HG02678 (cell line): ENCODE data around the gene PRKG1.

ENCODE experiments used
- ATAC-seq: cut with Tn5 transposase; IDR thresholded peaks from one replicate; pipeline ENCODE4 v1.9.1; 2021; ENCODE audit warnings: mild to moderate bottlenecking, moderate library complexity; ENCODE audit not compliant: unreplicated experiment

The PRKG1 gene

DNA sequence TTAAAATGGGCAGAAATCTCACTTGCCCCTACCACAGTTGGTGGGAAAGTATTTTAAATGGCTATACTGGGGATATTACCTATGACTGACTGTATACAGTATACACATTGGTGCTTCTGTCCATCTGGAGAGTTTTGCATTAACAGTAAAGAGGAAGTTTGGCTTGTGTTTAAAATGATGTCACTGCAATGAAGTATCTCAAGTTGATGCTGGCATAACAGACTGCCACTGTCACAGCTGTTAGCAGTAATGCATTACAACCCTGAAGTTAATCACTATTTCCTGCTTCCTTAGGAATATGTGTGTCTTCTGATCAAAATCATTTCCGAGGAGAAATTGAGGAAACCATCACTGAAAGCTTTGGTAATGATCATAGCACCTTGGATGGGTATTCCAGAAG, 1241.7 kb downstream of the PRKG1 start:
- ATAC-seq: no peak

DNA sequence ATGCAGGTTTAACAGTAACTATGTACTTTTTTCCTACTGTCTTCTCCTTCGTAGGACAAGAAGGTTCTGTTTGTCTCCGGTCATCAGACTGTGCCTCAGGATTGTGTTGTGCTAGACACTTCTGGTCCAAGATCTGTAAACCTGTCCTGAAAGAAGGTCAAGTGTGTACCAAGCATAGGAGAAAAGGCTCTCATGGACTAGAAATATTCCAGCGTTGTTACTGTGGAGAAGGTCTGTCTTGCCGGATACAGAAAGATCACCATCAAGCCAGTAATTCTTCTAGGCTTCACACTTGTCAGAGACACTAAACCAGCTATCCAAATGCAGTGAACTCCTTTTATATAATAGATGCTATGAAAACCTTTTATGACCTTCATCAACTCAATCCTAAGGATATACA, 1242.2 kb downstream of the PRKG1 start:
- no peak for ATAC-seq

DNA sequence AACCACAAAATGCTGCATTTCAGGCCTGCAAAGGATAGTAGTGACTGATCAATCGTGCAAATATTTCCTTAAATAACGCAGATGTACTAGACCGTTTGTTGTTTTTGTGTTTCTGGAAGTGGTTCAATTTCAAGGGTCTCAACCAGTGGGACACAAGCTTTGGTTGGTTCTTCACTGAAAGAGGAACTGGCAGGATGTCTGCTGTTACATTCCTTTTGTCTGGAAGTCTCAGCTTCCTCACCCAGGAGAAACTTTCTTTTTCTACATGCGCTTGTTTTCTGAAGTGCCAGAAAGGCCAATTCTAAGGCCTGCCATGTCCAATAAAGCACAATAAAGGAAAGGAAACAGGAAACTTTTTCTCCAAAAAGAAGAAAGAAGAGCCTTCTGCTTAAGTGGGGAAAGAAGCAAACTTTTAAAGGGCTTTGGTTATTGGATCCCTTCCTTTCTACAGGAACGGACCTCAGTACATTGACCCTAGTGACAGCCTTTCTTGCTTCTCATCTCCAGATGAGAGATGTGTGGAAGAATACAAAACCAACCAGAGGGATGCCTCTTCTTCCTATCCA, 1243.9 kb downstream of the PRKG1 start:
- ATAC-seq: no peak

DNA sequence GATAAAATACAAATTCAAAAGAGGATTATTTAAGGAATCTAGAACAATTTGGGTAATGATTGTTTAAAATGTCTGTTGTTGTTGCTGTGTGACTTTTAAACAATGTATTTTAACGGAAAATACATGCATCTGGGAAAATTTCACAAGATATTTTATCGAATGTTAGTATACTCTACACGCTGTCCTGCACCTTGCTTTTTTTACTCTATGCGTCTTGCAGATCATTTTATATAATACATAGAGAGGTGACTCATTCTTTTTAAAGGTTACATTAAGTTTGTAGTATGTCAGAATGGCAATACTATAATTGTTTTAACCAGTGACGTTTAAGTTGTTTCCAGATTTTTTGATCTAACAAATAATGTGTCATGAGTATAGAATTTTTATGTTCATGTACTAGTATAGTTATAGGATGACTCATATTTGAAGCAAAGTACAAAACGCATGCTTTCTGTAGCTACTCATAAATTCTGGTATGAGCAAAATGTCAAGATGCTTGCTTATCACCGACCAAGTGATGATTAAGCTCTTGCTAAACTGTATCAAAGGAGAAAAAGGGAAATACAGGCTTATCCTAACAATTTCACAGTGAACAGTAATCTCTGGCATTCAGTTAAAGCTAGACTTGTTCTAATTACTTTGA, 1244.7 kb downstream of the PRKG1 start:
- ATAC-seq: no peak

DNA sequence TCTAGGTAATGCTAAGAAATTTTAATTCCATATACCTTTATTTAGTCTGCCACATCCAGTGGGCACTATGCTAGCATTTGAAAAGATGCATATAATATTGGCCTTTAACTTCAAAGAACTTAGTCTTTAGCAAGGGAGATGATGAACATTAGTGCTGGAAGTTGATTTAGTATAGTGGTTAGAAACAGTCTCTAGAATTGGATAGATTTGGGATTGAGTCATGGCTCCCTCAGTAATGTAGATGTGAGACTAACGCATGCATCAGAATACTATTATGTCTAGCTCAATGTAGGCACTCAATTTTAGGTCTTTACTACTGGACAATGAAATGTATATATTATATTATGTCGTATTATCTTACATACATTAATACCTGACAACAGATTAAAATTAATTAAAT, 1245.6 kb downstream of the PRKG1 start:
- ATAC-seq: no peak

DNA sequence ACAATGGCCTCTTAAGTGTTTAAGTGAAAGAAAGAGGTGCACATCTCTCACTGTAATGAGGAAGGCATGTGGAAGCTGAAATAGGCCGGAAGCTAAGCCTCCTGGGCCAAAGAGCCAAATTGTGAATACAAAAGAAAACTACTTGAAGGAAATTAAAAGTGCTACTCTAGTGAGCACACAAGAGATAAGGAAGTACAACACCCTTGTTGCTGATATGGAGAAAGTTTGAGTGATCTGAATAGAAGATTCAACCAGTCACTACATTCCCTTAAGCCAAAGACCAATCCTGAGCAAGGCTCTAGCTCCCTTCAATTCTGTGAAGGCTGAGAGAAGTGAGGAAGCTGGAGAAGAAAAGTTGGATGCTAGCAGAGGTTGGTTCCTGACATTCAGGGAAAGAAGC, 1248.0 kb downstream of the PRKG1 start:
- no peak for ATAC-seq

DNA sequence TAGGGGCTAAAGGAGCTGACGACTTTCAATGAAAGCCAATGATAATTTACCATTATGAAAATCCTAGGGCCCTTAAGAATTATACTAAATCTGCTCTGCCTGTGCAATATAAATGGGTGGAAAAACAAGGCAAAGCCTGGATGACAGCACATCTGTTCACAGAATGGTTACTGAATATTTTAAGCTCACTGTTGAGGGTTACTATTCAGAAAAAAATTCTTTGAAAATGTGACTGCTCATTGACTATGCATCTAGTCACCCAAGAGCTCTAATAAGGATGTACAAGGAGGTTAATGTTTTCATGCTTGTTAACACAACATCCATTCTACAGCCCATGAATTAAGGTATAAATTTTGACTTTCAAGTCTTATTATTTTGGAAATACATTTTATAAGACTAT, 1248.6 kb downstream of the PRKG1 start:
- no peak for ATAC-seq

DNA sequence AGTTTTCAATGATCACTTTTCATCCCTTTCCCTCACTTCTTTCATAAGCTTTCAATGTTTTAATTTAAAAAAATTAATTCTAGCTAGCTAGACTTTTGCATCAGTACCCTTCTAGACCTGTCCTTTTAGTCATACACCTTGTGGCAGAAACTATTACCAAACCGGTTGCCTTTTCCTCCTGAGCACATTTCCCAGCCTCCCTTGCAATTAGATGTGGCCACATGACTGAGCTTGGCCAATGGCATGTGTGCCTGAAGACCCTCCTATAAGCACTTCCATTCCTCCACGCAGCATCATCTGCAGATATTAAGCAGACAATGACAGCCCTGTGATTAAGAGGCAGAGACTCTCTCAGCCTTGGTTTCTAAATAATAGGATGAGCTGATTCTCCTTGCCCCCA, 1252.1 kb downstream of the PRKG1 start:
- ATAC-seq: no peak

DNA sequence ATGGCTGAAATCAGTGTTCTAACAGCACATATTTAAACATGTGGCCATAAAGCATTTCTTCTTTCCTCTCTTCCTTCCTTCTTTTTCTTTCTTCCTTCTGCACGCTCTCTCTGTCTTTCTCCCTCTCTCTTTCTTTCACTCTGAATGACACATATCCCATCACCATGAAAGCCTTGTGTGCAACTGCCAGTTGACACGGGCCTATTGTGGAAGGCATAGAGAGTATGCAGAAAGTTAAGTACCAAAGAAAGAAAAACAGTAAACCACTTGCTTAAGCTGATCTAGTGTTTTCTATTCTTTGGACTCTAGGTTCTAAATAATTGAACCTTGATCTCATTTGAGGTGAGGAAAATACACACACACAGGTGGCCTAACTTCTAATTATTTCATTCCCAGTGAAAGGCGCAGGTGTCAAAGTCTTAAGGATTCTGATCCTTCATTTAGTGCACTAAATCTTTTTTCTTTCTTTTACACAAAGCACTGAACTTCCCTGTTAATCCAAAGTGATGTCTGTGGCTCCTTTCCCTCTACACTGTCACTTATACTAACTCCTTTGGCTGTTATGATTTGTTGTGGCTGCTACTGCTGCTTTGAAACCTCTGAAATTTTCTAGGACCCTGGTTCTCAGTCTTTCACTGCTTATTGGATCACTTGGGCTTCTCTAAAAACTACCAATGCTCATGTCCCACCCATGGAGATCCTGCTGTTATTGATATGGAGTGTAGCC, 1257.5 kb downstream of the PRKG1 start:
- no peak for ATAC-seq

DNA sequence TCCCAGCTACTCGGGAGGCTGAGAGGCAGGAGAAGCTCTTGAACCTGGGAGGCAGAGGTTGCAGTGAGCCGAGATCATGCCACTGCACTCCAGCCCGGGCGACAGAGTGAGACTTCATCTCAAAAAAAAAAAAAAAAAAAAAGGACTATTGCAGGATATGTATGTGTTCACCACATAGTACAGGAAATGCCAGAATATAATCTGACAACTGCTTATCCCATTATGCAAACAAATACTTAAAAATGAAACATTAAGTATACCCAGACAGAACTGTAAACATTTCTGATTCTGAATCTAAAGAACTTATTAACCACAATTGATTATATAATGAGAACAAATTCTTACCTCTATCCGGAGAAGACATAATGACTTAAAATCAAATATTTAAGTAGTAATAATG, 1258.5 kb downstream of the PRKG1 start:
- ATAC-seq: no peak

DNA sequence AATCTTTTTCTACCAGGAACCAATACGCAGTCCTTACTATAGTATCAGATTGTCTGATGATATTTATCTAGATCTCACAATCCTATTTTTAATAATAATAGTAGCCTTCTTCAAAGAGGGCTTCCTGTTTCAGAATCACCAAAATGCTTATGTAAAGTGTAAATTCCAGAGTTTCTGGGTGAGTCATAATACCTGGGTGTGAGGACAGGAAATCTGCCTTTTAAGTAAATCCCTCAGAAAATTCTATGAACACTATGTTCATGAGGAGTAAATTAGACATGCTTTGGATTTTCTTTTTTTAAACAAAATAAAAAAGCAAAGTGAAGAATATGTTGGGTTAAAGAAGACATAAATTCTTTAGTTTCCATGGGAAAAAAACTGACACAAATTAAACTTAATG, 1260.3 kb downstream of the PRKG1 start:
- no peak for ATAC-seq

DNA sequence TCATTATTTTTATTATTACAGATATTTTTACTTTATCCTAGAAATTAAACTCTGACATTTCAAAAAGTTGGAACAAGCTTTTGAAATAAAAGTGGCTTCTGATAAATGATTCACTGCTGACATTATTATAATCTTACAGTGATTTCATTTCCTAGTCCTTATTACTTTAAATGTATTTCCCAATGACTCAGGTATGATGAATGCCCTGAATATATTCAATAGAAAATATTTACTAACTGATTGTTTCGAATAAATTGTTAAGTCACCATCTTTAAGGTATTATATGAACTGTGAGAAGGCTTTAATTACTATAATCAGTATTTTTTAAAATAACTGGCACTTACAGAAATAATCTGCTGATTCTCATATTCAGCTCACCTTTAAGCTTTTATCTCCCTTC, 1261.4 kb downstream of the PRKG1 start:
- ATAC-seq: no peak

DNA sequence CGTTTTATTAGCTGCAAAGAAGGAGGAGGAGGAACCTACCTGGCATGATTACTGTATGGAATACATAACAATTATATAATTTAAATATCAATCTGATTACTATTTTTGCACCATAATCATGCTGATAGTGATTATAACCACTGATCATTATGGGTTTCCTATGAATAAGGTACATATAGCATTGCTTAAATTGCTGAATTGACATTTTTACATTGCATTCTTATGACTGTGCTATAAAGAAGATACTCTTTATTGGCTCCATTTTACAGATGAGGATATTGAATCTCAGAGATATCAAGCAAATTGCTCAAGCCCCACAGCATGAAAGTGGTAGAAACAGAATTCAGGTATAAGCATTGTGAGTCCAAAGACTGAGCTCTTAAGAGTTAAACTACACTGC, 1262.9 kb downstream of the PRKG1 start:
- ATAC-seq: no peak

DNA sequence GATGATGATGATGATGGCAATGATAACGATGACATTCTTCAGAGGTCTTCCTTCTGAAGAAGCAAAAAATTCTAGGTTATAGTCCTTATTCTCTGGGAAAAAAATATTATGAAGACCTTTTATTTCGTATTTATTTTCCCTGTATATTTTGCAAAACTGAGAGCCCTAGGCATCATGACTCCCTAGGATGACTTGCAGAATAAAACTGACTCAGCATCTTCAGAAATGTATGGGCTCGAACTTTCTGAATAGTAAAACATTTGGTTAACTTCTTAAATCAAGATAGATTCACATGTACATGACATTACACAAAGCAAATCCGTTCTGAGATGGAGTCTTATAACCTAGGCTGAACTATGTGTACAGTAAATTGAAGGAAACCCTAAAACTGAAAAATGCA, 1269.2 kb downstream of the PRKG1 start:
- ATAC-seq: no peak

DNA sequence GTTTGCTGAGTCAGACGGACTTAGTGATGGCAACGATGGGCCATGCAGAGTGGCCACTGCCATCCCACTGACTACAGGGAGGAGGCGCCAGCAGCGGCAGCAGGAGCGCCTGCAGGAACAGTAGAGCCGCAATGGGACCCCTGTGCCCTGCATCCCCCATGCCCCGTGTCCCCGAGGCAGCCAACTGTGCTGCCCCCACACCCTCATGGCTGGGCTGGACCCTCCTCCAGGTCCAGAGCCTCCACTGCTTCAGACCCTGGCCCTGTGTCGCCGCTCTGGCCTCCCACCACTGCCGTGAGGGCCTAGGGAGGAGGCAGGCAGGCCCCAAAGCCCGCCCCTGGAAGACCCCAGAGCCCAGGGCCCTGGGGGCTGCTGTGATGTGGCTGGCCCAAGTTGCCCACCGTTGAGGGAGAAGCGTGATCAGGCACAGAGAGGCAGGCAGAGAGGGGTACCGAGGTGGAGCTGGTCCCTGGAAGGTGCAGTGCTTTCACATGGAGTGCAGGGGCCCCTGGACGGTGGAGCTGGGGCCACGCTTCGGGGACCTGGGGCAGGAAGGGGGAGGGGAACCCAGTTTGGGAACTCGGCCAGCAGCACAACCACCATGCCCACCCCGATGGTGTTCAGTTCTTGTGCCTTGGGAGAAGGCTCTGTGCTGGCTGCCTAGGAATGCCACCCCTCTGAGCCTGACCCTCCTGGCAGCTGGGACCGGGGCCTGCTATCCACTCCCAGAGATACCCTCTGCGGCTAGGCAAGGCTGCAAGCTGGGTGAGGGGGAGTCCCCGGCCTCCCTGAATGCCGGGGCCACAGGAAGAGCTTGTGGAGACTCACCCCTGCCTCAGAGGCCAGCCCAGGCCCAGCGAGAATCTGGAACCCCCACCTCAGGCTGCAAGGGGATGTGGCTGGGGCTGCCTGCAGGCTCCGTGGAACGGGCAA, 1272.4 kb downstream of the PRKG1 start:
- no peak for ATAC-seq

DNA sequence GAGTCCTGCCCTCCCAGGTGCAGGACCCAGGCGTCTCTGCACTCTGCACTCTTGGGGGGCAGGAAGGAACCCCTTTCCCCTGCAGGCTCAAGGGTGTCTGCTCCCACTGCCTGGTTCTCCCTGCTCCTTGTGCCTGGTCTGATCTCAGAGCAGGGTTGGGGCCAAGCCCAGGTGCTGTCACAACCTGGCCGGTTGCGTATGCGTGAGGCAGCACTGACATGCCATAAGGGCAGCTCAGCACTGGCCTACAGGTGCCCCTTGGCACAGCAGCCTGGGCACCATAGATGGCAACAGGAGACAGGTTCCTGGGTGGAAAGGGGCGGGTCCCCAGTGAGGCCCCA, 1273.0 kb downstream of the PRKG1 start:
- no peak for ATAC-seq
